HepG2 (cell line): ENCODE data around the gene ANAPC10. TPM values are rescaled to one million over a fixed set of nuclear protein-coding genes. Genes with fewer than 3 reads are reported as not detected.

Source experiments
- ATAC-seq: fragments of 200-7000 bp; cut with Tn5 transposase; 3 replicates; pipeline ENCODE4 v1.9.1; 2020; ENCODE audit warnings: mild to moderate bottlenecking, moderate library complexity
- BruUV-seq: library from RNA; stranded (reverse); fragments of 400-500 nt; replicated peaks from 2 replicates; lab custom pipeline; 2021; lab: Mats Ljungman, UMichigan
- CTCF ChIA-PET: fragments of 300-600 bp; formaldehyde crosslinking; extraction: SDS; loops from one replicate; lab custom pipeline; 2021; ENCODE audit warnings: low total read pairs, inconsistent platforms, low intra/inter-chr PET ratio; lab: Yijun Ruan, JAX
- POLR2A ChIA-PET: fragments of 350-600 bp; sonication (Branson Sonifier 250); formaldehyde crosslinking; loops from one replicate; lab custom pipeline; 2020; ENCODE audit warnings: antibody characterized with exemption, inconsistent platforms; lab: Yijun Ruan, JAX
- DNase-seq: peaks from one replicate; pipeline ENCODE4 v3.0.0-alpha.2; 2015; ENCODE audit warnings: low spot score
- FAIRE-seq: peaks from 3 replicates; lab custom pipeline; 2011; peaks lifted over from hg19 to GRCh38; lab: Jason Lieb, UNC
- H2AFZ ChIP-seq: one replicate; pipeline ENCODE4 v1.6.1; 2011; ENCODE audit warnings: low read length, inconsistent platforms
- H3K27ac ChIP-seq: fragments of 300-600 bp; 3 replicates; pipeline ENCODE4 v1.8.0; 2011; ENCODE audit warnings: mixed run types, mild to moderate bottlenecking, mixed read lengths, low read length, inconsistent platforms; ENCODE audit not compliant: insufficient read depth; ENCODE audit errors: extremely low read length
- H3K27me3 ChIP-seq, 2 experiments: fragments of 200-600 bp in 1 of 2; 2 replicates in 1 of 2; 3 replicates in 1 of 2; pipeline versions ENCODE4 v1.6.0 to v1.8.0; 2011; ENCODE audit warnings: low read length in 2 of 2, mild to moderate bottlenecking in 2 of 2, moderate library complexity in 2 of 2, inconsistent platforms in 1 of 2; ENCODE audit not compliant: insufficient read depth in 2 of 2, control insufficient read depth in 1 of 2
- H3K36me3 ChIP-seq, 2 experiments: fragments of 200-600 bp in 1 of 2; replicated peaks in 1 of 2; 2 replicates in 1 of 2; 3 replicates in 1 of 2; pipeline versions ENCODE4 v1.5.1 to v1.8.0; 2011; ENCODE audit warnings: low read length in 2 of 2, inconsistent platforms in 1 of 2; ENCODE audit not compliant: insufficient read depth in 2 of 2, control insufficient read depth in 1 of 2
- H3K4me1 ChIP-seq: 2 replicates; pipeline ENCODE4 v1.5.1; 2012; ENCODE audit warnings: low read length, inconsistent platforms; ENCODE audit not compliant: insufficient read depth
- H3K4me2 ChIP-seq: 2 replicates; pipeline ENCODE4 v1.6.0; 2011; ENCODE audit warnings: low read depth, low read length, inconsistent platforms
- H3K4me3 ChIP-seq, 3 experiments: fragments of 200-600 bp in 1 of 3; sonication (generic), shearing (Covaris generic) in 1 of 3; replicated peaks in 1 of 3; 2 replicates each; pipeline ENCODE4 v1.5.1; 2011 to 2016; ENCODE audit warnings: low read length in 3 of 3, inconsistent platforms in 2 of 3, low read depth in 2 of 3, mild to moderate bottlenecking in 2 of 3, control low read depth in 1 of 3, mixed read lengths in 1 of 3; ENCODE audit not compliant: insufficient read depth in 1 of 3
- H3K79me2 ChIP-seq: one replicate; pipeline ENCODE4 v1.6.1; 2011; ENCODE audit warnings: low read length, inconsistent platforms; ENCODE audit not compliant: insufficient read depth
- H3K9ac ChIP-seq: 2 replicates; pipeline ENCODE4 v1.6.0; 2011; ENCODE audit warnings: mild to moderate bottlenecking, low read depth, low read length, inconsistent platforms; ENCODE audit not compliant: insufficient read depth
- H3K9me3 ChIP-seq: 2 replicates; pipeline ENCODE4 v1.5.1; 2012; ENCODE audit warnings: mild to moderate bottlenecking, low read length
- H4K20me1 ChIP-seq: 2 replicates; pipeline ENCODE4 v1.6.0; 2011; ENCODE audit warnings: inconsistent platforms, mild to moderate bottlenecking, low read length, moderate library complexity; ENCODE audit not compliant: insufficient read depth
- HHEX ChIP-seq: IDR thresholded peaks from 2 replicates; pipeline ENCODE4 v1.6.1; 2016; ENCODE audit warnings: control low read depth
- MEIS1 ChIP-seq: sonication (generic); formaldehyde crosslinking; IDR thresholded peaks from 2 replicates; pipeline ENCODE4 v1.9.0; 2021; ENCODE audit warnings: mild to moderate bottlenecking, missing genetic modification reagents, moderate library complexity, borderline replicate concordance
- MNT ChIP-seq: fragments of 450-650 bp; IDR thresholded peaks from 2 replicates; pipeline ENCODE4 v1.6.1; 2016
- MTF1 ChIP-seq: sonication (generic); formaldehyde crosslinking; IDR thresholded peaks from 2 replicates; pipeline ENCODE4 v1.5.0; 2020; ENCODE audit warnings: missing genetic modification reagents
- TFDP2 ChIP-seq: sonication (generic); formaldehyde crosslinking; IDR thresholded peaks from 2 replicates; pipeline ENCODE4 v1.4.0; 2020; ENCODE audit warnings: missing genetic modification reagents
- THAP11 ChIP-seq: IDR thresholded peaks from 2 replicates; pipeline ENCODE4 v1.6.1; 2016; ENCODE audit warnings: missing biosample characterization, missing genetic modification reagents
- ZC3H4 ChIP-seq: sonication (generic); formaldehyde crosslinking; IDR thresholded peaks from 2 replicates; pipeline ENCODE4 v1.4.0; 2020; ENCODE audit warnings: missing genetic modification reagents, borderline replicate concordance
- ZIK1 ChIP-seq: sonication (generic); formaldehyde crosslinking; IDR thresholded peaks from 2 replicates; pipeline ENCODE4 v1.5.0; 2020; ENCODE audit warnings: mild to moderate bottlenecking, low read depth, missing genetic modification reagents, borderline replicate concordance
- ZKSCAN8 ChIP-seq: IDR thresholded peaks from 2 replicates; pipeline ENCODE4 v1.6.1; 2016; ENCODE audit warnings: borderline replicate concordance, missing genetic modification reagents, missing compliant biosample characterization
- ZNF512 ChIP-seq: sonication (generic); formaldehyde crosslinking; IDR thresholded peaks from 2 replicates; pipeline ENCODE4 v1.4.0; 2020; ENCODE audit warnings: mild to moderate bottlenecking, missing genetic modification reagents
- ZNF564 ChIP-seq: sonication (generic); formaldehyde crosslinking; IDR thresholded peaks from 2 replicates; pipeline ENCODE4 v1.8.1; 2023; ENCODE audit warnings: mild to moderate bottlenecking, missing genetic modification reagents
- ZNF615 ChIP-seq: sonication (generic); formaldehyde crosslinking; IDR thresholded peaks from 2 replicates; pipeline ENCODE4 v1.5.0; 2020; ENCODE audit warnings: mild to moderate bottlenecking, missing genetic modification reagents, borderline replicate concordance
- WGBS: methylation state at CpG from one replicate; pipeline ENCODE4 v1.1.6; 2017; ENCODE audit warnings: low lambda C conversion rate; 5-methylcytosine and 5-hydroxymethylcytosine counted together
- in situ Hi-C: cut with HindIII; loops from 2 replicates; pipeline ENCODE4 v1.10.0; 2017; ENCODE audit warnings: low pct_unique_long_range_greater_than_20kb; ENCODE audit not compliant: extremely low pct_ligation_motif_present
- intact Hi-C: fragments of 100-400 bp; cut with micrococcal nuclease; formaldehyde crosslinking; loops from one replicate; pipeline ENCODE4 v1.10.0; 2022; ENCODE audit not compliant: unreplicated experiment
- polyA plus RNA-seq, 8 experiments: library from polyadenylated mRNA; depleted of rRNA in 3 of 8; stranded (reverse) in 7 of 8; unstranded in 1 of 8; fragments of >200 nt; fragmentation: Illumina TruSeq in 4 of 8; extraction: Trizol in 4 of 8; gene quantifications; 2 replicates each; pipeline versions ENCODE4 v1.2.1 to v1.2.3, GENCODE V29; 2011 to 2016; ENCODE audit warnings: low read depth in 4 of 8, missing spikeins in 1 of 8, mixed read lengths in 1 of 8; ENCODE audit not compliant: insufficient read depth in 1 of 8
- total RNA-seq, 5 experiments: library from RNA; depleted of rRNA; stranded (reverse); fragments of >200 nt; fragmentation: Illumina TruSeq; extraction: Trizol; gene quantifications; 2 replicates each; pipeline ENCODE4 v1.2.3, GENCODE V29; 2016; ENCODE audit warnings: low read depth in 1 of 5

ANAPC10 gene
- total and polyA plus RNA-seq, 2 of the 13 experiments (the other 11 are each of a cell fraction or from before 2014, with no cell fraction given) = 21.9 to 32.7 TPM

GRCh38 chr4:144985531-144985930 is 112.5 kb downstream of the ANAPC10 start:
- H2AFZ ChIP-seq = no peak overlapping the region
- H3K4me2 ChIP-seq = no peak overlapping the region
- CTCF ChIA-PET = no interaction called here
- no peak for DNase-seq
- 90% methylated on average over 1 of the region's 1 CpG for WGBS
- BruUV-seq = no TSS peak
- no peaks in the 10 kb centered on the region for H4K20me1 ChIP-seq
- H3K36me3 ChIP-seq = no peaks in the 10 kb centered on the region
- no peak for FAIRE-seq
- no peaks in the 10 kb centered on the region for H3K4me1 ChIP-seq
- H3K27ac ChIP-seq = no peak overlapping the region
- H3K27me3 ChIP-seq = no peaks in the 10 kb centered on the region
- no peaks in the 10 kb centered on the region for H3K79me2 ChIP-seq
- ATAC-seq = no peak
- intact Hi-C loops = no loop called here
- in situ Hi-C loops = no loop called here
- no peaks in the 10 kb centered on the region for H3K9me3 ChIP-seq
- H3K4me3 ChIP-seq = no peak overlapping the region
- POLR2A ChIA-PET = no interaction called here
- H3K9ac ChIP-seq = no peak overlapping the region
- no peak for TF ChIP-seq ZKSCAN8 (CRISPR knock-in tag)
- TF ChIP-seq MEIS1 (CRISPR knock-in tag) = no peak
- no peak for TF ChIP-seq HHEX
- no peak for TF ChIP-seq MTF1
- no peak for TF ChIP-seq ZNF615
- TF ChIP-seq ZNF512 (CRISPR knock-in tag) = no peak
- no peak for TF ChIP-seq THAP11 (CRISPR knock-in tag)
- TF ChIP-seq ZC3H4 (CRISPR knock-in tag) = no peak
- TF ChIP-seq TFDP2 = no peak
- TF ChIP-seq MNT = no peak
- no peak for TF ChIP-seq ZNF564
- no peak for TF ChIP-seq ZIK1 (CRISPR knock-in tag)
